ENCODE measurements around the gene C6orf141.
"Not testable (repeated sequence)": the region's sequence is repeated elsewhere in the genome, so short reads cannot be mapped to it uniquely, and the experiment has no call there.

C6orf141 gene

GRCh38 chr6:49582529-49582928, 32.1 kb downstream of the C6orf141 start:
- no peak for DNase-seq

- DNase-seq, result not testable (repeated sequence)
Measured at GRCh38 chr6:49587262-49587661, 36.8 kb downstream of the C6orf141 start.

Measured in NCI-H774 (cell line).